GM18519 (cell line): ENCODE results near the gene TAS1R3.

ENCODE experiments used
- ATAC-seq: cut with Tn5 transposase; IDR thresholded peaks from one replicate; pipeline ENCODE4 v1.9.1; 2021; ENCODE audit warnings: mild to moderate bottlenecking, moderate library complexity; ENCODE audit not compliant: unreplicated experiment, low FRiP score

The TAS1R3 gene

DNA sequence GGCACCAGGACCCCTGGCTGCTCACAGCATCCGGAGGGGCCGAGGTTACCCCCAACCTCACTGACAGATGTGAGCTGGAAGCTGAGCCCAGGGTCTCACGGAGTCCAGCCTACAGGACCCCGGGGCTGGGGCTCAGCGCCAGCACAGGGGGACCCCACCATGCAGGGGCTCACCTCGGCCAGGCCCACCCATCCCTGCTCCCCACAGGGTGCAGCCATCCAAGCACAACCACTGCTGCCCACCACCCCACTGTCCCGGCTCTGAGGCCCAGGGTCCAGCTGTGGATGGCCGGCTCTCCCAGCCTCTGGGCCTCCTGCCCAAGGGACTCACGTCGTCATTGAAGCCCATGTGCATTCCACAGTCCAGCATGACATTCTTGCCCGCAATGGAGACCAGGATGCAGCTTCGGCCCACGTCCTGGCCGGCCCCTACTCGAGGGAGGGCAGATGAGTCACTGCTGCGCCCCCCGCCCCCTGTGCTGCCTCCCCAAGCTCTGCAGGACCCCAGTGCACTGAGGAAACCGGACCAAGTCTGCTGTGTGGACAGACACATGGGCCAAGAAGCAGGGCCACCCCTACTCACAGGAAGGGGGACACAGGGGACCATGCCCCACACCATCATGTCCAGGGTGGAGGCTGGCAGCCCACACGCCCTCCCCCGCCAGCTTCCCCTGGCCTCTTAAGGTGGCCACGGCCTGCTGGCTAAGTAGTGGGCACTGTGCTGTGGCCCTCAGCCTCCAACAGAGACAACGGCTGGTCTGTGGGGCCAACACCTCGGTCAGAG is 10.2 kb upstream of the TAS1R3 start:
- ATAC-seq, result no peak

- no peak for ATAC-seq
Observed at GRCh38 chr1:1321477-1321876, 9.6 kb upstream of the TAS1R3 start.

DNA sequence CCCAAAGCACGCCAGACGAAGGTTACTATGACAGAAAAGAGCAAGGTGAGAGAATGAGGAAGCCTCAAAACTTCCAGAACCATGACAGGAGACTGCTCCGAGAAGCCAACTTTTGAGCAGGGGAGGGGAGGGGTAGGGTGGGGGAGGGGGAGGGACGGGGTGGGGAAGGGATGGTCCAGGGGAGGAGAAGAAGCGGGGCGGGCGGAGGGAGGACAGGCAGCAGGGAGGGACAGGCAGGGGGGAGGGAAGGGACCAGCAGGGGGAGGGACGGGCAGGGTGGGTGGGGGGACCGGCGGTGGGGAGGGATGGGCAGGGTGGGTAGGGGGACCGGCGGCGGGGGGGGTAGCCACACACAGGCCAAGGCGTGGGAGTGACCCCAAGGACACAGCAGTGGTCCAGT is 8.7 kb upstream of the TAS1R3 start:
- ATAC-seq, result no peak

GRCh38 chr1:1322952-1323351 is 8.1 kb upstream of the TAS1R3 start:
- no peak for ATAC-seq

- ATAC-seq, result no peak
Observed at GRCh38 chr1:1324084-1324523, 7.0 kb upstream of the TAS1R3 start.

GRCh38 chr1:1324524-1325287 is 6.4 kb upstream of the TAS1R3 start, which contains the start of the genes CPTP and INTS11:
CPTP (plus strand) TSS chr1:1324802; CDS start chr1:1326911, 2,109 bp downstream.
INTS11 (minus strand) TSS chr1:1324660; CDS start chr1:1324608, 52 bp downstream.
- peak; percentile 62 for ATAC-seq

GRCh38 chr1:1325288-1326074 is 5.6 kb upstream of the TAS1R3 start:
- ATAC-seq, result no peak

GRCh38 chr1:1326075-1326605 is 4.9 kb upstream of the TAS1R3 start:
- no peak for ATAC-seq

GRCh38 chr1:1327291-1327690 is 3.8 kb upstream of the TAS1R3 start:
- no peak for ATAC-seq

GRCh38 chr1:1328254-1328653 is 2.8 kb upstream of the TAS1R3 start:
- no peak for ATAC-seq

- ATAC-seq, result no peak
Observed at GRCh38 chr1:1329304-1330210, 1.5 kb upstream of the TAS1R3 start.

DNA sequence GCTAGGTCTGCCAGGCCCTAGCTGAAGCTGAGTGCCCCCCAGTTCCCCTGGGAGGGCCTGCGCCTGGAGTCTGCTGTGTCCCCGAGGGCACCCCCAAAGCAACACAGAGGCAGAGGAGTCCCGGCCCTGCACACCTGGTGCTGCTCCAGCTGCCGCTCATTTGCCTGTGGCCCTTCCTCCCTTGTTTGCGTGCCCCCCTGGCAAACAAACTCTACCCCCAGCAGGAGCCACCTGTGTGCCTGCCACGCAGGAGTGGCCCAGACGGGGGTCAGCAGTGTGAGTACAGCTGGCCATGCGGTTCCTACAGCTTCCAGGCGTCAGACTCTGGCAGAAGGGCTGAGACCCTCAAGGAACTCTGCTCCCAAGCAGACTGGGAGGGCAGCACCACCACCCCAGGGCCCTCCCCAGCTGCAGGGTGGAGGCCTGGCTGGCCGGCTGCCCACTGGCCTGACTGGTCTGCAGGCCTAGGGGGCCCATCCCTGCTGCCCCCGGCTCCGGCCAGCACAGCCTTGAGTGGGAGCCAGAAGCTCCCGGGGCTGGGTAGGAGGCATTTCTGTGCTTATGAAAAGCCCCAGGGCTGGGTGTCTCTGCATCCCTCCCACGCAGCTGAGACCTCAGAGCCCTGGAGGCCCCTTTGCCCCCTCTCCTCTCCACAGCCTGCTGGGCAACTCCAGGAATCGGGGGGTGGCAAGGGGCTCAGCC is 563 bp upstream of the TAS1R3 start:
- no peak for ATAC-seq

- no peak for ATAC-seq
Observed at GRCh38 chr1:1332031-1332755, 1.1 kb downstream of the TAS1R3 start.

GRCh38 chr1:1332774-1333480 is 1.8 kb downstream of the TAS1R3 start:
- no peak for ATAC-seq

DNA sequence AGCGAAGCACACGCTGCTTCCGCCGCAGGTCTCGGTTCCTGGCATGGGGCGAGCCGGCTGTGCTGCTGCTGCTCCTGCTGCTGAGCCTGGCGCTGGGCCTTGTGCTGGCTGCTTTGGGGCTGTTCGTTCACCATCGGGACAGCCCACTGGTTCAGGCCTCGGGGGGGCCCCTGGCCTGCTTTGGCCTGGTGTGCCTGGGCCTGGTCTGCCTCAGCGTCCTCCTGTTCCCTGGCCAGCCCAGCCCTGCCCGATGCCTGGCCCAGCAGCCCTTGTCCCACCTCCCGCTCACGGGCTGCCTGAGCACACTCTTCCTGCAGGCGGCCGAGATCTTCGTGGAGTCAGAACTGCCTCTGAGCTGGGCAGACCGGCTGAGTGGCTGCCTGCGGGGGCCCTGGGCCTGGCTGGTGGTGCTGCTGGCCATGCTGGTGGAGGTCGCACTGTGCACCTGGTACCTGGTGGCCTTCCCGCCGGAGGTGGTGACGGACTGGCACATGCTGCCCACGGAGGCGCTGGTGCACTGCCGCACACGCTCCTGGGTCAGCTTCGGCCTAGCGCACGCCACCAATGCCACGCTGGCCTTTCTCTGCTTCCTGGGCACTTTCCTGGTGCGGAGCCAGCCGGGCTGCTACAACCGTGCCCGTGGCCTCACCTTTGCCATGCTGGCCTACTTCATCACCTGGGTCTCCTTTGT is 2.6 kb downstream of the TAS1R3 start:
- ATAC-seq, result no peak

DNA sequence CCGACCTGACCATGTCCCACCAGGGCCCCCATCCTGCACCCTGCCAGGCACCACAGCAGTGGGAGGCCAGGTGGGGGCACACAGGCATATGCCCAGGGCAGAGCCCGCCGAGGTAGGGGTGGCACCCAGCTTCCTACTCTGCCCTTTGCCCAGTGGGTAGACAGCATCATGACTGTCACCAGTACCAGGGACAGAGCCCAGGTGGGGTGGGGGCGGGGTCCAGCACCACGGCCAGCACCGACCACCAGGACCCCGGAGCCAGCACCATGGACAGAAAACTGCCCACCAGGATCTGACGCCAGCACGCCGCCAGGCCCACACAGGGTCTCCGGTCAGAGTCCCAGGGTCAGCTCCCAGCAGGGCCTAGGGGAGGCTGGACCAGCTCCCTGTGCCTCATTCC is 3.8 kb downstream of the TAS1R3 start:
- ATAC-seq, result no peak

- ATAC-seq, result no peak
Observed at GRCh38 chr1:1335283-1335682, 4.2 kb downstream of the TAS1R3 start.
